WTC11 (cell line): ENCODE measurements around the gene UBE2M.

Experiments used
- CREM ChIP-seq: sonication (generic); formaldehyde crosslinking; IDR thresholded peaks from 2 replicates; pipeline ENCODE4 v1.8.1; 2022; ENCODE audit warnings: mild to moderate bottlenecking, missing genetic modification reagents, moderate library complexity
- CTCF ChIP-seq: fragments of 200-600 bp; IDR thresholded peaks from 2 replicates; pipeline ENCODE4 v1.8.0; 2022; ENCODE audit warnings: antibody characterized with exemption
- FOXP4 ChIP-seq: sonication (generic); formaldehyde crosslinking; IDR thresholded peaks from 2 replicates; pipeline ENCODE4 v1.8.0; 2022; ENCODE audit warnings: mild to moderate bottlenecking, missing genetic modification reagents
- NR3C1 ChIP-seq: sonication (generic); formaldehyde crosslinking; conservative IDR thresholded peaks from 2 replicates; pipeline ENCODE4 v1.8.1; 2023; ENCODE audit warnings: low read depth, mild to moderate bottlenecking, missing genetic modification reagents
- SP1 ChIP-seq: sonication (generic); formaldehyde crosslinking; conservative IDR thresholded peaks from 2 replicates; pipeline ENCODE4 v1.8.1; 2022; ENCODE audit warnings: missing genetic modification reagents
- USF1 ChIP-seq: sonication (generic); formaldehyde crosslinking; IDR thresholded peaks from 2 replicates; pipeline ENCODE4 v1.8.0; 2022; ENCODE audit warnings: mild to moderate bottlenecking, missing genetic modification reagents
- TF ChIP-seq, protein P1 (sequence below): sonication (generic); formaldehyde crosslinking; IDR thresholded peaks from 2 replicates; pipeline ENCODE4 v1.8.0; 2023; ENCODE audit warnings: missing genetic modification reagents

GRCh38 chr19:58529405-58529804 lies 29.0 kb downstream of the UBE2M start:
- TF ChIP-seq USF1 (CRISPR knock-in tag) (no peak), CTCF (no peak), FOXP4 (CRISPR knock-in tag) (no peak), SP1 (CRISPR knock-in tag) (no peak), NR3C1 (no peak), CREM (CRISPR knock-in tag) (no peak)
- TF ChIP-seq, protein P1, sequence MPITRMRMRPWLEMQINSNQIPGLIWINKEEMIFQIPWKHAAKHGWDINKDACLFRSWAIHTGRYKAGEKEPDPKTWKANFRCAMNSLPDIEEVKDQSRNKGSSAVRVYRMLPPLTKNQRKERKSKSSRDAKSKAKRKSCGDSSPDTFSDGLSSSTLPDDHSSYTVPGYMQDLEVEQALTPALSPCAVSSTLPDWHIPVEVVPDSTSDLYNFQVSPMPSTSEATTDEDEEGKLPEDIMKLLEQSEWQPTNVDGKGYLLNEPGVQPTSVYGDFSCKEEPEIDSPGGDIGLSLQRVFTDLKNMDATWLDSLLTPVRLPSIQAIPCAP (CRISPR knock-in tag) = no peak
